Activated CD8-positive, alpha-beta T cell treated with anti-CD3 and anti-CD28 coated beads for 36 hours (primary cell): Measurements from ENCODE around the gene C12orf50. TPM values are rescaled to one million over a fixed set of nuclear protein-coding genes. Genes with fewer than 3 reads are reported as not detected.

Experiments used
- ATAC-seq: fragments of 200-7000 bp; cut with Tn5 transposase; one replicate; pipeline ENCODE4 v1.10.0; 2021; ENCODE audit warnings: mild to moderate bottlenecking, moderate library complexity
- CTCF ChIA-PET: fragments of 350-600 bp; sonication (Branson Sonifier 250); formaldehyde crosslinking; loops from one replicate; lab custom pipeline; 2021; ENCODE audit warnings: antibody characterized with exemption; lab: Charles Lee
- POLR2A ChIA-PET: fragments of 350-600 bp; sonication (Branson Sonifier 250); formaldehyde crosslinking; loops from one replicate; lab custom pipeline; 2021; ENCODE audit warnings: antibody characterized with exemption; lab: Charles Lee
- DNase-seq: peaks from one replicate; pipeline ENCODE4 v3.0.0-alpha.2; 2020
- H3K27ac Mint-ChIP-seq: one replicate; pipeline ENCODE4 v1.8.0; 2021; ENCODE audit warnings: mild to moderate bottlenecking, mixed read lengths
- H3K27me3 Mint-ChIP-seq: one replicate; pipeline ENCODE4 v1.8.0; 2021; ENCODE audit warnings: mixed read lengths
- H3K36me3 Mint-ChIP-seq: one replicate; pipeline ENCODE4 v1.8.0; 2021; ENCODE audit warnings: low read depth, mixed read lengths
- H3K4me1 Mint-ChIP-seq: one replicate; pipeline ENCODE4 v1.8.0; 2021; ENCODE audit warnings: low read depth, mixed read lengths
- H3K4me3 Mint-ChIP-seq: one replicate; pipeline ENCODE4 v1.8.0; 2021; ENCODE audit warnings: mild to moderate bottlenecking, moderate library complexity, mixed read lengths
- H3K9me3 Mint-ChIP-seq: one replicate; pipeline ENCODE4 v1.8.0; 2021; ENCODE audit warnings: mixed read lengths
- intact Hi-C: fragments of 100-400 bp; cut with micrococcal nuclease; formaldehyde crosslinking; loops from one replicate; pipeline ENCODE4 v1.10.0; 2022
- total RNA-seq, 2 experiments: library from RNA; stranded (reverse); gene quantifications; one replicate each; pipeline ENCODE4 v1.2.3, GENCODE V29; 2021
- TF ChIP-seq, protein P1 (sequence below): fragments of 200-600 bp; IDR thresholded peaks from one replicate; pipeline ENCODE4 v1.8.0; 2022; ENCODE audit warnings: antibody characterized with exemption, mild to moderate bottlenecking

Gene C12orf50
- total RNA-seq, 2 experiments from 2014 or later: not detected

DNA sequence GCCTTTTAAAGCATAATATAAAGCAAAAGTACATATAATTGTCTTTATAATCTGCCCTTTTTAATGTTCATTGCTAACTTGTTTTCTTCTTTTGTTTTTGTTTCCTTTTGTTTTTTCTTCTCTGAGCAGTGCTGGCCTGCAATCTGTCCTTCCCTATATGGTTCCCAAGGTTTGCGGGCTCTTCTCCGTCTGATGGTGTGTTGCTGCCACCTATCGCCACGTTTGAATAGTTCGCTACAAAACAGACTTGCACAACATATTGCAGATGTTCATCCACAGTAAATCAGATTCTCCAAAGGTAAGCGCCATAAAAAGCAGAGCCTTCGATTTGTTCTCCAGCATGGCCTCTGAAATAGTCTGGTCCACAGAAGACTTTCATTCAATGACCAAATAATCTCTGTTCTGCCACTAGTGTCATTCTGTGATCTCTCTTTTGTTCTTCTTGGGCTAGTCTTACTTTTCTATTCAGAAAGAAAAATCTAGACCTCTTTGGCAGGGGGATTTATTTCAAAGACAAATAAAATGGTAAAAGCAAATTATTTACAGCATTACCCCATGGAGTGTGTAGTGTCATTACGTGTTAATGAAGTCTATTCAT is 33.5 kb downstream of the C12orf50 start:
- ATAC-seq: peak; percentile 60
- ChIA-PET CTCF (interaction anchor here (1.0 kb wide), 1 partner anchor 9 kb away, joined by 3 read pairs; no protein-coding TSS in a partner anchor), POLR2A (no interaction called here)
- no peaks in the 10 kb centered on the region for H3K36me3 Mint-ChIP-seq
- TF ChIP-seq, protein P1, sequence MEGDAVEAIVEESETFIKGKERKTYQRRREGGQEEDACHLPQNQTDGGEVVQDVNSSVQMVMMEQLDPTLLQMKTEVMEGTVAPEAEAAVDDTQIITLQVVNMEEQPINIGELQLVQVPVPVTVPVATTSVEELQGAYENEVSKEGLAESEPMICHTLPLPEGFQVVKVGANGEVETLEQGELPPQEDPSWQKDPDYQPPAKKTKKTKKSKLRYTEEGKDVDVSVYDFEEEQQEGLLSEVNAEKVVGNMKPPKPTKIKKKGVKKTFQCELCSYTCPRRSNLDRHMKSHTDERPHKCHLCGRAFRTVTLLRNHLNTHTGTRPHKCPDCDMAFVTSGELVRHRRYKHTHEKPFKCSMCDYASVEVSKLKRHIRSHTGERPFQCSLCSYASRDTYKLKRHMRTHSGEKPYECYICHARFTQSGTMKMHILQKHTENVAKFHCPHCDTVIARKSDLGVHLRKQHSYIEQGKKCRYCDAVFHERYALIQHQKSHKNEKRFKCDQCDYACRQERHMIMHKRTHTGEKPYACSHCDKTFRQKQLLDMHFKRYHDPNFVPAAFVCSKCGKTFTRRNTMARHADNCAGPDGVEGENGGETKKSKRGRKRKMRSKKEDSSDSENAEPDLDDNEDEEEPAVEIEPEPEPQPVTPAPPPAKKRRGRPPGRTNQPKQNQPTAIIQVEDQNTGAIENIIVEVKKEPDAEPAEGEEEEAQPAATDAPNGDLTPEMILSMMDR: peak; percentile 74
- no peak overlapping the region for H3K4me3 Mint-ChIP-seq
- H3K27ac Mint-ChIP-seq: no peak overlapping the region
- H3K27me3 Mint-ChIP-seq: peaks cover 5% of the 10 kb centered on the region
- intact Hi-C loops: no loop called here
- no peaks in the 10 kb centered on the region for H3K4me1 Mint-ChIP-seq
- peak; percentile 61 for DNase-seq
- no peaks in the 10 kb centered on the region for H3K9me3 Mint-ChIP-seq

DNA sequence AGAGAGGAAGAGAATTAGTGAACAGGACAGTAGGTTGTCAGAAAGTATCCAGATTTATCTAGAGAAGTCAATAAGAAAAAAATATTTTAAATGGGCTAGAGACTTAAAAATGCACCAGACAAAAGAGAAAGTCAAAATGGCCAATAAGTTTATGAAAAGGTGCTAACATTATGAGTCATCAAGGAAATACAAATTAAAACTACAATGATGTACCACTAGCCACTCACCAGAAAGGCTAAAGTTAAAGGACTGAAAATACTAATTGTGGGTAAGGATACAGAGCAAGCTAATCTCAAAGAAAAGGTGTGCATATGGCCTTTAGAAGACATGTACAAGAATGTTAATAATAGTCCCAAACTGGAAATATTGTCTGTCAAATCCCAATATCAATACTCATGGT is 37.7 kb downstream of the C12orf50 start:
- CTCF ChIA-PET: no interaction called here

DNA sequence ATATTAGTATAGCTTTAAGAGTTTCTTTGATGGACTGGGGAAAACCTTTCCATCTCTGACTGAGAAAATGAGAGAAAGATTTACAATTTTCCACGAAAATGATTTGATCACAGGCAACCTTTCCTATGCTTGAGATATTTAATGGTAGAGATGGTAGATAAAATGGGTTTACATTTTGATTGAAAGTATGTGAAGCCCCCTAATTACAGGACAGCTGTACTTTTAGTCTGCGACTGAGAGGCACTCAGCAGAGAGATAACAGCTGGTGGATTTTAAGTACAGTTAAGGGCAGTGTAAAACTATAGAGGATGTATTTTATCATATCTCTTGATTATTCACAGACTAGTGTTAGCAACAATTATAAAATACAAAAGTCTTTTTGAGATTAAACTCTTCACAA is 40.7 kb downstream of the C12orf50 start:
- Mint-ChIP-seq H3K4me1 (no peaks in the 10 kb centered on the region), H3K27me3 (peaks cover 3% of the 10 kb centered on the region), H3K27ac (no peak overlapping the region), H3K36me3 (no peaks in the 10 kb centered on the region), H3K4me3 (no peak overlapping the region), H3K9me3 (no peaks in the 10 kb centered on the region)
- ChIA-PET CTCF (no interaction called here), POLR2A (no interaction called here)
- TF ChIP-seq, protein P1: no peak
- DNase-seq (no peak), ATAC-seq (no peak)
- intact Hi-C loops: no loop called here

More for the DNA sequence above, 37.7 kb downstream of the C12orf50 start:
- no peaks in the 10 kb centered on the region for H3K9me3 Mint-ChIP-seq
- no peak overlapping the region for H3K4me3 Mint-ChIP-seq
- H3K27me3 Mint-ChIP-seq: peaks cover 4% of the 10 kb centered on the region
- no peak for ATAC-seq
- no peaks in the 10 kb centered on the region for H3K36me3 Mint-ChIP-seq
- intact Hi-C loops: no loop called here
- POLR2A ChIA-PET: no interaction called here
- H3K4me1 Mint-ChIP-seq: no peaks in the 10 kb centered on the region
- DNase-seq: no peak
- TF ChIP-seq, protein P1: no peak
- no peak overlapping the region for H3K27ac Mint-ChIP-seq

DNA sequence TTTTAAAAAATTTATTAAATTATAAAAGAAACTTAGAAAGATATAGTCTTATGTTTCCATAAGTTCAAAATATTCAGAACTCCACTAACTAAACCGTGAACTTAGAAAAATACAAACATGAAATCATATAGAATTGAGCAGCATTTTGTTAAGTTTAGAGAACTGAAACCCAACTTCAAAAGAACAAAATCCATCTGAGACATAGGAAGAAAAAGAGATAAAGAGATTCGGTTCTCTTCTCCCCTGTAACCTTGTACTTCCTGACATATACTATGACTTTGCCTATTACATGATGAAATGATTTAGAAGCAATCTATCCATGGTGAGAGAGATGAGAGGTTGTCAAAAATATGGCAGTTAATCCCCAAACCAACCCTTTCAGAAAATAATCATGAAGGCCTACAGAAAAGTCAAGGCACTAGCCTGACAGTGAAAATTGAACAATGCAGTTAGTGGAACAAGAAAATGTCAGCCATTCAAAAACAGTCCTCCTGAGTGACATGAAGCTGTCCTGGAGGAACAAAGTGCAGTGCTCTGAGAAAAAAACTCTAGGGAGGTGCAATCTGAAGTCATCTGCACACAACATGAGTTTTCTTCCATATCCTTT is 44.0 kb downstream of the C12orf50 start:
- no peaks in the 10 kb centered on the region for H3K4me1 Mint-ChIP-seq
- ChIA-PET CTCF (no interaction called here), POLR2A (no interaction called here)
- no peak overlapping the region for H3K27ac Mint-ChIP-seq
- H3K9me3 Mint-ChIP-seq: no peaks in the 10 kb centered on the region
- no peak for DNase-seq
- H3K4me3 Mint-ChIP-seq: no peak overlapping the region
- intact Hi-C loops: no loop called here
- H3K36me3 Mint-ChIP-seq: no peaks in the 10 kb centered on the region
- peaks cover 2% of the 10 kb centered on the region for H3K27me3 Mint-ChIP-seq
- no peak for ATAC-seq
- TF ChIP-seq, protein P1: no peak

DNA sequence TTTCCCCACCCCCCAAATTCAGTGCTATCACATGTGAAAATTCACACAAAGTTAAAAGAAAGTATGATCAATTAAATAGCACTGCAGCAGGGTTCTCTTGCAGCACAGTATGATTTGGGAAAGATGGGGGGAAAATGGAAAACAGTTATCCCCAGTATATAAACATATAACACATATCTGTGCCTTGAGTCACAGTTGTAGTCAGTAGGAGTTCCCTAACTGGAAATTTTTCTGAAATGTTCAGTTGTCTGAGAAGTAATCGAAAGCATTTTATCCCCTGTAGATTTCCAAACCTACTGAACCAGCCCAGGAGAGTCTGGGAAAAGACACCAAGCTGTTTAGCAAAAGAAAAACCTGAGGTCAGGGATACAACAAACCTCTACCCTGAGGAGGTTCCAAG is 47.0 kb downstream of the C12orf50 start:
- H3K36me3 Mint-ChIP-seq: no peaks in the 10 kb centered on the region
- no peak for DNase-seq
- H3K4me1 Mint-ChIP-seq: no peaks in the 10 kb centered on the region
- ATAC-seq: no peak
- ChIA-PET CTCF (no interaction called here), POLR2A (no interaction called here)
- no peak overlapping the region for H3K27ac Mint-ChIP-seq
- no peaks in the 10 kb centered on the region for H3K9me3 Mint-ChIP-seq
- TF ChIP-seq, protein P1: no peak
- H3K27me3 Mint-ChIP-seq: peaks cover 3% of the 10 kb centered on the region
- H3K4me3 Mint-ChIP-seq: no peak overlapping the region
- intact Hi-C loops: no loop called here
